Common myeloid progenitor, CD34-positive (primary cell): Measurements from ENCODE around the gene CYBC1.
A peak's percentile ranks its signal among the peaks of the same experiment; 100 is the strongest.

Experiments used
- CTCF ChIA-PET: fragments of 350-600 bp; sonication (Branson Sonifier 250); formaldehyde crosslinking; loops from one replicate; lab custom pipeline; 2021; ENCODE audit warnings: antibody characterized with exemption; lab: Charles Lee
- POLR2A ChIA-PET: fragments of 350-600 bp; sonication (Branson Sonifier 250); formaldehyde crosslinking; loops from one replicate; lab custom pipeline; 2021; ENCODE audit warnings: antibody characterized with exemption; lab: Charles Lee
- DNase-seq, 3 donors: peaks; one replicate each; pipeline versions ENCODE4 v3.0.0 to v3.0.0-alpha.2; 2013
- H3K27ac ChIP-seq, 2 experiments: 1 replicate in 1 of 2; 2 replicates in 1 of 2; pipeline ENCODE4 v1.7.0; 2013; ENCODE audit warnings: inconsistent platforms in 2 of 2, low read length in 2 of 2, mild to moderate bottlenecking in 2 of 2, low read depth in 1 of 2, moderate library complexity in 1 of 2; ENCODE audit not compliant: severe bottlenecking in 2 of 2, insufficient read depth in 1 of 2, poor library complexity in 1 of 2
- H3K27me3 ChIP-seq, 5 experiments: replicated peaks in 2 of 5; 1 replicate in 3 of 5; 2 replicates in 2 of 5; pipeline versions ENCODE4 v1.6.1 to v1.7.0; 2013; ENCODE audit warnings: low read length in 4 of 5, mild to moderate bottlenecking in 2 of 5, moderate library complexity in 2 of 5, inconsistent platforms in 1 of 5; ENCODE audit not compliant: insufficient read depth in 5 of 5, control insufficient read depth in 4 of 5
- H3K36me3 ChIP-seq, 4 experiments: 1 replicate in 2 of 4; 2 replicates in 2 of 4; pipeline versions ENCODE4 v1.6.1 to v1.7.0; 2013; ENCODE audit warnings: low read length in 3 of 4, control low read depth in 1 of 4, mild to moderate bottlenecking in 1 of 4; ENCODE audit not compliant: control insufficient read depth in 4 of 4, insufficient read depth in 4 of 4
- H3K4me1 ChIP-seq, 4 experiments: 1 replicate in 3 of 4; 2 replicates in 1 of 4; pipeline versions ENCODE4 v1.6.1 to v1.7.1; 2013; ENCODE audit warnings: low read length in 3 of 4, mild to moderate bottlenecking in 3 of 4, control low read depth in 1 of 4, inconsistent platforms in 1 of 4, moderate library complexity in 1 of 4; ENCODE audit not compliant: control insufficient read depth in 4 of 4, insufficient read depth in 4 of 4; ENCODE audit errors: control extremely low read depth in 1 of 4
- H3K4me3 ChIP-seq, 7 experiments: 1 replicate in 4 of 7; 2 replicates in 3 of 7; pipeline versions ENCODE4 v1.5.1 to v1.7.0; 2013; ENCODE audit warnings: mild to moderate bottlenecking in 7 of 7, low read length in 6 of 7, moderate library complexity in 6 of 7, inconsistent platforms in 2 of 7, low read depth in 2 of 7, control low read depth in 1 of 7; ENCODE audit not compliant: insufficient read depth in 4 of 7, control insufficient read depth in 1 of 7; ENCODE audit errors: extremely low read depth in 1 of 7
- H3K9me3 ChIP-seq, 5 experiments: 1 replicate in 4 of 5; 2 replicates in 1 of 5; pipeline versions ENCODE4 v1.6.1 to v1.7.1; 2013; ENCODE audit warnings: low read length in 4 of 5, mild to moderate bottlenecking in 2 of 5, inconsistent platforms in 1 of 5, low read depth in 1 of 5, moderate library complexity in 1 of 5; ENCODE audit not compliant: control insufficient read depth in 4 of 5, insufficient read depth in 2 of 5; ENCODE audit errors: control extremely low read depth in 1 of 5
- WGBS: methylation state at CpG from one replicate; pipeline ENCODE4 v1.1.5; 2013; ENCODE audit not compliant: insufficient coverage; 5-methylcytosine and 5-hydroxymethylcytosine counted together

The CYBC1 gene

GRCh38 chr17:82399601-82400101, 50.9 kb downstream of the CYBC1 start:
- H3K4me3 ChIP-seq: peak overlapping the region in 1 of 7 experiments; percentile 19
- ChIA-PET CTCF (interaction anchor here (0.9 to 2.9 kb wide), 7 partner anchors 8 to 50 kb away, joined by 3 to 9 read pairs (median 4); no protein-coding TSS in a partner anchor), POLR2A (interaction anchor here (0.6 to 1.1 kb wide), 2 partner anchors 29 to 106 kb away, joined by 3 to 4 read pairs; no protein-coding TSS in a partner anchor)
- H3K27ac ChIP-seq: peak overlapping the region in 1 of 2 experiments; percentile 66
- H3K27me3 ChIP-seq: no peaks in the 10 kb centered on the region
- peaks cover 0 to 29% (median 27%) of the 10 kb centered on the region in 4 experiments for H3K4me1 ChIP-seq
- 98% methylated on average over 15 of the region's 18 CpGs for WGBS
- peaks cover 4 to 30% (median 21%) of the 10 kb centered on the region in 4 experiments for H3K36me3 ChIP-seq
- H3K9me3 ChIP-seq: no peaks in the 10 kb centered on the region
- DNase-seq: no peak

GRCh38 chr17:82399041-82399441, 51.5 kb downstream of the CYBC1 start:
- POLR2A ChIA-PET: no interaction called here
- WGBS: 93% methylated on average over 13 of the region's 13 CpGs
- H3K27ac ChIP-seq: no peak overlapping the region

GRCh38 chr17:82397449-82398335, 52.9 kb downstream of the CYBC1 start:
- POLR2A ChIA-PET: no interaction called here
- peaks cover 0 to 29% (median 27%) of the 10 kb centered on the region in 4 experiments for H3K4me1 ChIP-seq
- no peak for DNase-seq
- peaks cover 3 to 25% (median 20%) of the 10 kb centered on the region in 4 experiments for H3K36me3 ChIP-seq
- no peaks in the 10 kb centered on the region for H3K27me3 ChIP-seq
- H3K27ac ChIP-seq: no peak overlapping the region
- no peak overlapping the region for H3K4me3 ChIP-seq
- H3K9me3 ChIP-seq: no peaks in the 10 kb centered on the region
- CTCF ChIA-PET: interaction anchor here (0.8 to 1.1 kb wide), 3 partner anchors 17 to 46 kb away, joined by 3 read pairs; no protein-coding TSS in a partner anchor
- 95% methylated on average over 31 of the region's 38 CpGs for WGBS

More at GRCh38 chr17:82399041-82399441, 51.5 kb downstream of the CYBC1 start:
- H3K4me3 ChIP-seq: no peak overlapping the region
- DNase-seq: no peak
- peaks cover 4 to 31% (median 21%) of the 10 kb centered on the region in 4 experiments for H3K36me3 ChIP-seq
- H3K4me1 ChIP-seq: peaks cover 0 to 29% (median 27%) of the 10 kb centered on the region in 4 experiments
- CTCF ChIA-PET: interaction anchor here (1.1 to 2.9 kb wide), 4 partner anchors 9 to 26 kb away, joined by 3 to 9 read pairs (median 4); no protein-coding TSS in a partner anchor
- H3K9me3 ChIP-seq: no peaks in the 10 kb centered on the region
- H3K27me3 ChIP-seq: no peaks in the 10 kb centered on the region

GRCh38 chr17:82396601-82397435, 53.7 kb downstream of the CYBC1 start:
- DNase-seq: no peak
- H3K9me3 ChIP-seq: no peaks in the 10 kb centered on the region
- H3K27ac ChIP-seq: no peak overlapping the region
- H3K27me3 ChIP-seq: no peaks in the 10 kb centered on the region
- no peak overlapping the region for H3K4me3 ChIP-seq
- ChIA-PET CTCF (interaction anchor here (0.9 to 1.1 kb wide), 2 partner anchors 21 to 46 kb away, joined by 3 read pairs; no protein-coding TSS in a partner anchor), POLR2A (no interaction called here)
- 88% methylated on average over 12 of the region's 19 CpGs for WGBS
- H3K4me1 ChIP-seq: peaks cover 0 to 28% (median 25%) of the 10 kb centered on the region in 4 experiments
- peaks cover 2 to 32% (median 22%) of the 10 kb centered on the region in 4 experiments for H3K36me3 ChIP-seq

- ChIA-PET POLR2A (interaction anchor here (0.7 kb wide), 1 partner anchor 66 kb away, joined by 3 read pairs; no protein-coding TSS in a partner anchor), CTCF (interaction anchor here (1.4 kb wide), 1 partner anchor 50 kb away, joined by 3 read pairs; no protein-coding TSS in a partner anchor)
- Histone ChIP-seq H3K36me3 (peaks cover 8 to 31% (median 20%) of the 10 kb centered on the region in 4 experiments), H3K4me3 (no peak overlapping the region), H3K27ac (no peak overlapping the region), H3K27me3 (no peaks in the 10 kb centered on the region), H3K4me1 (peaks cover 0 to 4% (median 3%) of the 10 kb centered on the region in 4 experiments), H3K9me3 (no peaks in the 10 kb centered on the region)
- no peak for DNase-seq
- WGBS: 99% methylated on average over 8 of the region's 12 CpGs
Measured at GRCh38 chr17:82394278-82394677, 56.3 kb downstream of the CYBC1 start.

- no peaks in the 10 kb centered on the region for H3K9me3 ChIP-seq
- no peaks in the 10 kb centered on the region for H3K27me3 ChIP-seq
- no peak overlapping the region for H3K4me3 ChIP-seq
- no peak for DNase-seq
- no peak overlapping the region for H3K27ac ChIP-seq
- ChIA-PET CTCF (no interaction called here), POLR2A (no interaction called here)
- peaks cover 8 to 30% (median 18%) of the 10 kb centered on the region in 4 experiments for H3K36me3 ChIP-seq
- WGBS: 93% methylated on average over 12 of the region's 15 CpGs
- H3K4me1 ChIP-seq: no peaks in the 10 kb centered on the region
Measured at GRCh38 chr17:82392941-82393340, 57.6 kb downstream of the CYBC1 start.
